Measurements from ENCODE around the gene TMEM205.

GRCh38 chr19:11342429-11342828 is 3.6 kb downstream of the TMEM205 start:
- TF ChIP-seq POLR2A (IDR thresholded peaks at IDR 0.05; ENCODE audit: insufficient read depth in 1 of 2, low read depth in 2 of 2, low read length in 2 of 2) (no peak), JUNB (CRISPR knock-in tag; IDR thresholded peaks at IDR 0.05; ENCODE audit: borderline replicate concordance) (no peak), ZNF563 (CRISPR knock-in tag; IDR thresholded peaks at IDR 0.05) (no peak), MYNN (CRISPR knock-in tag; IDR thresholded peaks at IDR 0.05; ENCODE audit: low read depth) (no peak), GATAD2A (CRISPR knock-in tag; IDR thresholded peaks at IDR 0.05) (no peak)
